GM19099 (cell line): Measurements from ENCODE around the gene SCLT1.
A peak's percentile ranks its signal among the peaks of the same experiment; 100 is the strongest.

Source experiments
- POLR2A ChIP-seq: IDR thresholded peaks from 3 replicates; pipeline ENCODE4 v1.6.1; 2011; ENCODE audit warnings: low read depth; ENCODE audit not compliant: insufficient read length; ENCODE audit errors: extremely low read depth

The SCLT1 gene

DNA sequence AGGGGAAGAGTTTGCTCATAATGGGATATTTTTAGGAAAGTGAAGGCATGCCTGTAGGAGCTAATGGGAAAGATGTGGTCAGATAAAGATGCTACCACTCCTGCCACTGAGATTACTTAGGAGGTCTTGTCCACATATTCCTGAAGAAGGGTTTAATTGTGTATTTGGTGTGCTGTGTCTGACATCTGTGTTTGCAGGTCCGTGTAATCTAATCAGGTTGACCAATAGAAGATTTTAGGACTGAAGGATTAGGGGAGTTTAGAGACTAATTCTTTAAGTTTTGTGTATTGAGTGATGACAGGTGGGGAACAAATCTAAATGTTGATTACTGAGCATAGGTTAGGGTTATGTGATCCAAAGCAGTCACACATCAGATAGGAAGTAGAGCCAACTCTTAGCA, 226.6 kb downstream of the SCLT1 start:
- TF ChIP-seq POLR2A = no peak

- TF ChIP-seq POLR2A = no peak
These were observed 227.1 kb downstream of the SCLT1 start for GRCh38 chr4:128866269-128866668.

- TF ChIP-seq POLR2A = no peak
These were observed 228.2 kb downstream of the SCLT1 start for GRCh38 chr4:128865132-128865531.

DNA sequence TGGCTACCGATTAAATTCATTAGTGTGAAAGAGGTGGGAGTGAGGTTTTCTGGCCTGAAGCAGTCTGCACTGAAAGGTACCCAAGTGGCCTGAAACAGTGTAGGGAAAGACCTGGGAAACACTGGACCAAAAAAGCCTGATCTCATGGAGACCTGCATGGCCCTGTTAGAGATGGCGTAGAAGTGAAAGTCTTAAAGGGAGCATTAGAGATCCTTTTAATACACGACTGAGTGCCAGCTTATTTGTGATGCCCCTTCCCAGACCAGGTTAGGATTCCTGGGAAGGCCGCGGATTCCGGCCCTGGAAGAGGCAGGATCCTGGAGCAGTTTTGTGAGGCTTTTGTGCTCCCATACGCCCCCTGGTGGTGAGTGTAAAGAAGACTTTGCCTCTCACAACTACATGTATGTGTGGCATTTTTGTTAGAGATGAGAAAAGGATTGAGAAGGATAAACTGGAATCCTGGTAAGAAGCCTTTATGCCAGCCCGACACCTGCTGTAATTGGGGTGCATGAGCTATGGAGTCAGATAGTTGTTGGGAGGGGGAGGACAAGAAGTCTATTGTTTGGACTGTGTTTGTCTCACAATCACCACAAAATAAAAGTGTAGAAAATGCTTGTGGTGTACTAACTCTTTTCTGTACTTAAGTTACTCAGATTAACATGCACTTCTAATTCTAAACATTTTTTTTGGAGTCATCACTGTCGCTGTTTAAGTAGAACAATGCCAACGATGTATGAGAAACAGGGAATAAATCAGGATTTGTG, 229.8 kb downstream of the SCLT1 start:
- no peak for TF ChIP-seq POLR2A

DNA sequence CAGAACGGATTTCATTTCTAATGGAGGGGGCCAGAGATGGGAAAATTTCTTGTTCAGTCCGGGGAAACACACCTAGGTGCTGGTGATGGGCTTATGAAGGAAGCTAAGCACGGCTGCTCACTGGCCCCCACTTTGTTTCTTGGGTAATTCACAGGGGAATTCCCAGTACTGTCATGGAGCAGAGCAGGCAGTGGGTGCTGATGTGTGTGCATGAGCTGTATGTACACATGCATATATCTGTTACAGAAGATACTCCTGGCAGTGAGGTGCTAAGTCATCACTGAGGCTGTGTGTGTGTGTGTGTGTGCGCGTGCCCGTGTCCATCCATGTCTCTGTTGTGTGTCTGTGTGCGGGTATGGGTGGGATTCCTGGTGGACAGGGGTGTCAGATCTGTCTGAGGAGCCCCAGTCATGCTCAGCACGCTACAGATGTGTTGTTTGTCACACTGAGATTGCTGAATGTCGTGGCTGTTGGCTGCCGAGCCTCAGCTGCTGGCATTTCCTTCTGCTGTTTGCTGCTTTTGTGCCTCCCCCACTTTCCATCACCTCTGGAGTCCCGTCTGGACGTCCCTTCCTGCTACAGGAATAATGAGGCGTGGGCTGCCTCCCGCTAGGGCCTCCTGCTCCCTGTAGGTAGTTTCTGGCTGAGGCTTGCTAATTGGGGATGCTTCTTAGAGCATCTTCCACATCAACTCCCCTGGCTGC, 230.6 kb downstream of the SCLT1 start:
- TF ChIP-seq POLR2A = peak; percentile 7

GRCh38 chr4:128861856-128862518, 231.4 kb downstream of the SCLT1 start:
- no peak for TF ChIP-seq POLR2A

DNA sequence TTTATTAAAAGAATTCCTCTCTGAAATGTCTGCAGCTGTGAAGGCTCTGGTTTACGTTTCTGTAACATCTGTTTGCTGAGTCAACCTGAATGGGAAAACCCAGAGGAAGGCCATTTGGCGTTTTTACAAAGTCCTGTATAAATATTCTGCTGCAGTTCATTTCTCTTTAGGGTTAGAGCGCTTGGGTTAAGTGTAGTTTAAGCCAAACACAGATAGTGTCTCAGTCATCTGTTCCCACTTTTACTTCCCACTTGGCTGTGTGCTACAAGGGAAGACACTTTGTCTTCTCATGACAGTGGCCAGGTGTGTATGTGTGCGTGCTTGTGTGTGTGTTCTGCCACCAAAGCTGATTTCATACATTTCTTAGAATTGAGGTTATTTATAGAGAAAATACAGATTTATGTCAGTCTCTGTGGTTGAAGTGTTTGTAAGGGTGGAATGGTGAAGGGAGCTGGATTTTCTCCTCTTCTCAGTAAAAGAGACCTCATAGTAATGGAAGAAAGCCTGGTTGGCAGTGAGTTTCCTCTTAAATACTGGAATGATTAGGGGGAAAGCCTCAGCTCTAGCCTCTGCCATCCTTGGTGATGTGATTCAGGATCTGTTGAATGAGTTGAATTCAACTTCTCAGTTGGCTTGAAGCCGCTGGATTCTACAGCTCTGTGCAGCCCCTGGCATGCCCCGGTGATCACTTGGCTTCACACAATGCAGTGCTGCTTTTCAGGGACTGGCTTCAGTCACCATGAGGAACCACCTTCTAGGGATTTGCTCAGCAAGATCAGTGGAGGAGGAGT, 233.3 kb downstream of the SCLT1 start:
- no peak for TF ChIP-seq POLR2A

- no peak for TF ChIP-seq POLR2A
These were observed 234.3 kb downstream of the SCLT1 start for GRCh38 chr4:128858879-128859671.

DNA sequence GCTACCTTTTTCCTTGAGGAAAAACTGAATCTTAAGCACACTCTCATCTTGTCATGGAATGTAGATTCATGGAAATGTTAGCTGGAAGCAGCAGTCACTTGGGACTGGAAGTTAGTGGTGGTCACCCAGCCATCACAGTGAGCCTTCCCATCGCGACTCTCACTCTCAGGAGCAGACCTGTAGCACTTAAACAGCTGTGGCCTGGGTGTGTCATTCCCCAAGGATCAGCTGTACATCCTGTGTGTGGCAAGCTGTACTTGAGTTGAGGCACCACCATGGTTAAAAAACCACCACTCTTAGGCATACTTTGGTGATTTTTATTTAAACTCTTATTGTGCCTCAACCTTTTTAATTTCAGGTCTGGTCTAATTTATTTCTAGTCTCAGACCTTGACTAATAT, 237.1 kb downstream of the SCLT1 start:
- TF ChIP-seq POLR2A = no peak

DNA sequence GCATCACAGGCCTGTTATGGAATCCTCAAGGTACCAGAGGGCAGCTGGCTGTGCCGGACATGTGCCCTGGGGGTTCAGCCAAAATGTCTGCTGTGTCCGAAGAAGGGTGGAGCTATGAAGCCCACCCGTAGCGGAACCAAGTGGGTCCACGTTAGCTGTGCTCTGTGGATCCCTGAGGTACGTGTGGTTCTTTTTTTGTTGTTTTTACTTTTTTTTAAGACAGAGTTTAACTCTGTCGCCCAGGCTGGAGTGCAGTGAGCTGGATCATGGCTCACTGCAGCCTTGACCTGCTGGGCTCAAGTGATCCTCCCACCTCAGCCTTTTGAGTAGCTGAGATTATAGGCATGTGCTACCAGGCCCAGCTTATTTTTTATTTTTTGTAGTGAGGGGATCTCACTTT, 237.7 kb downstream of the SCLT1 start:
- no peak for TF ChIP-seq POLR2A

DNA sequence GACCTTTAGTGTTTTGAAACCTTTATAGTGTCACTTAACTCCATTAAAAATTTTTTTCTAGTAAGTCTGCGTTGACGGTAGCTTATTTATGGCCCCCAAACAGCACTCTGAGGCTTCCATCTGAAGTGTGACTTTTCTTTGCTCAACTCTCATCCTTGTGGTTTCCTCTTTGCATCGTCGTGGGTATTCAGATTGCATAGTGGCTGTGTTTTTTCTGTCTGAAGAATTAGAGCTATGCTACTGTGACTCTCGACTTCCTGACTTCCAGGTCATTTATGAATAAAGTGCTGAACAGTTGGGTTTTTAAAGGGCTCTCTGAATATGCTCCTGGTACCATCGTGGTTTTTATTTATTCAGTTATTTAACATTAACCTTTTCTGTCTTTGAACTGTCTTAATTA, 238.9 kb downstream of the SCLT1 start:
- TF ChIP-seq POLR2A = no peak

GRCh38 chr4:128853741-128854140, 239.6 kb downstream of the SCLT1 start:
- no peak for TF ChIP-seq POLR2A

- TF ChIP-seq POLR2A = no peak
These were observed 243.1 kb downstream of the SCLT1 start for GRCh38 chr4:128850252-128850651.

- TF ChIP-seq POLR2A = no peak
These were observed 244.9 kb downstream of the SCLT1 start for GRCh38 chr4:128848461-128848860.
